HepG2 (cell line): ENCODE measurements around the gene TRIM42. TPM values are rescaled to one million over a fixed set of nuclear protein-coding genes. Genes with fewer than 3 reads are reported as not detected.

Experiments
- CBFB ChIP-seq: sonication (generic); formaldehyde crosslinking; IDR thresholded peaks from 2 replicates; pipeline ENCODE4 v1.4.0; 2020; ENCODE audit warnings: missing genetic modification reagents
- DMAP1 ChIP-seq: IDR thresholded peaks from 2 replicates; pipeline ENCODE4 v1.6.1; 2016
- HOXA5 ChIP-seq: sonication (generic); formaldehyde crosslinking; IDR thresholded peaks from 2 replicates; pipeline ENCODE4 v1.4.0; 2020; ENCODE audit warnings: missing genetic modification reagents
- HOXD1 ChIP-seq: sonication (generic); formaldehyde crosslinking; IDR thresholded peaks from 2 replicates; pipeline ENCODE4 v1.5.0; 2020; ENCODE audit warnings: missing genetic modification reagents
- JUND ChIP-seq: sonication (generic); formaldehyde crosslinking; IDR thresholded peaks from 2 replicates; pipeline ENCODE4 v1.8.0; 2022; ENCODE audit warnings: mild to moderate bottlenecking, missing genetic modification reagents
- MTF2 ChIP-seq: sonication (generic); formaldehyde crosslinking; IDR thresholded peaks from 2 replicates; pipeline ENCODE4 v1.5.0; 2020; ENCODE audit warnings: missing genetic modification reagents, borderline replicate concordance
- POLR2A ChIP-seq, 2 experiments: IDR thresholded peaks; 2 replicates each; pipeline ENCODE4 v1.6.1; 2011; ENCODE audit warnings: low read depth in 2 of 2, low read length in 2 of 2, mild to moderate bottlenecking in 1 of 2, moderate library complexity in 1 of 2; ENCODE audit not compliant: insufficient read depth in 1 of 2
- RAD51 ChIP-seq: fragments of 450-650 bp; IDR thresholded peaks from 2 replicates; pipeline ENCODE4 v1.6.1; 2016; ENCODE audit warnings: borderline replicate concordance
- SIN3B ChIP-seq: fragments of 150-350 bp; IDR thresholded peaks from 2 replicates; pipeline ENCODE4 v1.6.1; 2014; ENCODE audit warnings: low read length
- SOX5 ChIP-seq: IDR thresholded peaks from 2 replicates; pipeline ENCODE4 v1.6.1; 2016; ENCODE audit warnings: borderline replicate concordance
- SP1 ChIP-seq, 2 experiments: fragments of 450-650 bp in 1 of 2; sonication (generic) in 1 of 2; formaldehyde crosslinking in 1 of 2; IDR thresholded peaks; 2 replicates each; pipeline versions ENCODE4 v1.4.0 to v1.6.1; 2016 to 2020; ENCODE audit warnings: missing genetic modification reagents in 1 of 2
- ZNF253 ChIP-seq: sonication (generic); formaldehyde crosslinking; IDR thresholded peaks from 2 replicates; pipeline ENCODE4 v1.8.0; 2022; ENCODE audit warnings: mild to moderate bottlenecking, missing genetic modification reagents, borderline replicate concordance
- ZNF670 ChIP-seq: sonication (generic); formaldehyde crosslinking; IDR thresholded peaks from 2 replicates; pipeline ENCODE4 v1.8.0; 2022; ENCODE audit warnings: mild to moderate bottlenecking, missing genetic modification reagents, borderline replicate concordance
- ZNF775 ChIP-seq: sonication (generic); formaldehyde crosslinking; IDR thresholded peaks from 2 replicates; pipeline ENCODE4 v1.4.0; 2020; ENCODE audit warnings: missing genetic modification reagents, mild to moderate bottlenecking, moderate library complexity, borderline replicate concordance
- polyA plus RNA-seq, 8 experiments: library from polyadenylated mRNA; depleted of rRNA in 3 of 8; stranded (reverse) in 7 of 8; unstranded in 1 of 8; fragments of >200 nt; fragmentation: Illumina TruSeq in 4 of 8; extraction: Trizol in 4 of 8; gene quantifications; 2 replicates each; pipeline versions ENCODE4 v1.2.1 to v1.2.3, GENCODE V29; 2011 to 2016; ENCODE audit warnings: low read depth in 4 of 8, missing spikeins in 1 of 8, mixed read lengths in 1 of 8; ENCODE audit not compliant: insufficient read depth in 1 of 8
- total RNA-seq, 5 experiments: library from RNA; depleted of rRNA; stranded (reverse); fragments of >200 nt; fragmentation: Illumina TruSeq; extraction: Trizol; gene quantifications; 2 replicates each; pipeline ENCODE4 v1.2.3, GENCODE V29; 2016; ENCODE audit warnings: low read depth in 1 of 5
- TF ChIP-seq, protein P1 (sequence below): sonication (generic); formaldehyde crosslinking; IDR thresholded peaks from 2 replicates; pipeline ENCODE4 v1.5.0; 2020; ENCODE audit warnings: mild to moderate bottlenecking, missing genetic modification reagents, borderline replicate concordance
- TF ChIP-seq, protein P2 (sequence below): sonication (generic); formaldehyde crosslinking; IDR thresholded peaks from 2 replicates; pipeline ENCODE4 v1.8.1; 2023; ENCODE audit warnings: mild to moderate bottlenecking, inconsistent platforms, moderate library complexity, missing genetic modification reagents, borderline replicate concordance
- TF ChIP-seq, protein P3 (sequence below), 2 experiments: fragments of 450-650 bp in 1 of 2; sonication (generic) in 1 of 2; formaldehyde crosslinking; IDR thresholded peaks; 2 replicates each; pipeline versions ENCODE4 v1.5.0 to v1.8.0; 2020 to 2022; ENCODE audit warnings: mild to moderate bottlenecking in 1 of 2, missing genetic modification reagents in 1 of 2
- TF ChIP-seq, protein P4 (sequence below): sonication (generic); formaldehyde crosslinking; IDR thresholded peaks from 2 replicates; pipeline ENCODE4 v1.4.0; 2020; ENCODE audit warnings: missing genetic modification reagents, borderline replicate concordance
- TF ChIP-seq, protein P5 (sequence below): sonication (generic); formaldehyde crosslinking; IDR thresholded peaks from 2 replicates; pipeline ENCODE4 v1.8.0; 2022; ENCODE audit warnings: mild to moderate bottlenecking, missing genetic modification reagents, borderline replicate concordance

Gene TRIM42
- total and polyA plus RNA-seq, 2 of the 13 experiments (the other 11 are each of a cell fraction or from before 2014, with no cell fraction given): not detected

DNA sequence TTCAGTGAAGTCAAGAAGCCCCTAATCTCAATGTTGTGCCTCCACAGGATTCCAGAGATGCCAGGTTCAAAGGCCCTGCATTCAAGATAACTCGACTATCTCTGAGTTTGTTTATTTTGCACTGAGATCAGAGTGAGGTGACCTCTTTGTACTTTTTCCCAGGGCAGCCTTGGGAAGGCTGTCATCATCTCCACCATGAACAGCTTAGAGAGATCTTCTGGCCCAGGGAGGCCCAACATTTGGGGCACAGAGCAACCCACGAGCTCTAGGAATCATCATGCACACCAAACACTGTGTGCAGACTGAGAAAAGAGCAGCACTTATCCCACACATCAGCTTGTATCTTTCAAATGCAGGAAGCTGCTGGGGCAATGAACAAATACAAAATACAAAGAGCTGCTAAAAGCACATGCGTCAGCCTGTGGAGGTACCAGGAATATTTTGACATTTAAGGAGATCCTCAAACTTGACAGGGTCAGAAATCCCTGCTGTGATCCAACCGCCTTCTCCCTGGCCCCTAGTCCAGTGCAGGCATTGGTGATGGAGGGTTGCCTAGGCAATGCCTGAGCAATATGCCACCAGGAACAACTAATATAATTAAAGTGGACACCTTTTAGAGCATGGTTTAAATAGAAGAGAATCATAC, 33.6 kb downstream of the TRIM42 start (continued):
- no peak for TF ChIP-seq SP1 (IDR thresholded peaks at IDR 0.05)
- no peak for TF ChIP-seq SP1 (CRISPR knock-in tag; IDR thresholded peaks at IDR 0.05)
- no peak for TF ChIP-seq HOXD1 (CRISPR knock-in tag)
- TF ChIP-seq RAD51: no peak
- TF ChIP-seq, protein P1, sequence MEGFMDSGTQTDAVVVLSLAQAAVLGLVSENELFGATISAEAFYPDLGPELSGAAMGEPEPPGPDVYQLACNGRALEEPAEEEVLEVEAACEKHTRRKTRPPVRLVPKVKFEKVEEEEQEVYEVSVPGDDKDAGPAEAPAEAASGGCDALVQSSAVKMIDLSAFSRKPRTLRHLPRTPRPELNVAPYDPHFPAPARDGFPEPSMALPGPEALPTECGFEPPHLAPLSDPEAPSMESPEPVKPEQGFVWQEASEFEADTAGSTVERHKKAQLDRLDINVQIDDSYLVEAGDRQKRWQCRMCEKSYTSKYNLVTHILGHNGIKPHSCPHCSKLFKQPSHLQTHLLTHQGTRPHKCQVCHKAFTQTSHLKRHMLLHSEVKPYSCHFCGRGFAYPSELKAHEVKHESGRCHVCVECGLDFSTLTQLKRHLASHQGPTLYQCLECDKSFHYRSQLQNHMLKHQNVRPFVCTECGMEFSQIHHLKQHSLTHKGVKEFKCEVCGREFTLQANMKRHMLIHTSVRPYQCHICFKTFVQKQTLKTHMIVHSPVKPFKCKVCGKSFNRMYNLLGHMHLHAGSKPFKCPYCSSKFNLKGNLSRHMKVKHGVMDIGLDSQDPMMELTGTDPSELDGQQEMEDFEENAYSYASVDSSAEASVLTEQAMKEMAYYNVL (CRISPR knock-in tag): peak; percentile 59; the same call in 1 of the 2 replicates
- TF ChIP-seq, protein P2, sequence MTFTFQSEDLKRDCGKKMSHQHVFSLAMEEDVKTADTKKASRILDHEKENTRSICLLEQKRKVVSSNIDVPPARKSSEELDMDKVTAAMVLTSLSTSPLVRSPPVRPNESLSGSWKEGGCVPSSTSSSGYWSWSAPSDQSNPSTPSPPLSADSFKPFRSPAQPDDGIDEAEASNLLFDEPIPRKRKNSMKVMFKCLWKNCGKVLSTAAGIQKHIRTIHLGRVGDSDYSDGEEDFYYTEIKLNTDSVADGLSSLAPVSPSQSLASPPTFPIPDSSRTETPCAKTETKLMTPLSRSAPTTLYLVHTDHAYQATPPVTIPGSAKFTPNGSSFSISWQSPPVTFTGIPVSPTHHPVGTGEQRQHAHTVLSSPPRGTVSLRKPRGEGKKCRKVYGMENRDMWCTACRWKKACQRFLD (CRISPR knock-in tag): no peak
- peak; percentile 38; the same call in 1 of the 2 replicates for TF ChIP-seq JUND (CRISPR knock-in tag)
- 0 out of 2 replicates have a peak, but pooled peaks have one; percentile 23 for TF ChIP-seq DMAP1 (CRISPR knock-in tag)
- no peak for TF ChIP-seq SIN3B
- TF ChIP-seq MTF2 (CRISPR knock-in tag): no peak
- TF ChIP-seq, protein P3, sequence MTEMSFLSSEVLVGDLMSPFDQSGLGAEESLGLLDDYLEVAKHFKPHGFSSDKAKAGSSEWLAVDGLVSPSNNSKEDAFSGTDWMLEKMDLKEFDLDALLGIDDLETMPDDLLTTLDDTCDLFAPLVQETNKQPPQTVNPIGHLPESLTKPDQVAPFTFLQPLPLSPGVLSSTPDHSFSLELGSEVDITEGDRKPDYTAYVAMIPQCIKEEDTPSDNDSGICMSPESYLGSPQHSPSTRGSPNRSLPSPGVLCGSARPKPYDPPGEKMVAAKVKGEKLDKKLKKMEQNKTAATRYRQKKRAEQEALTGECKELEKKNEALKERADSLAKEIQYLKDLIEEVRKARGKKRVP (CRISPR knock-in tag; IDR thresholded peaks at IDR 0.05): peak in 1 of 2 experiments; percentile 39; a peak in 1 of 4 replicates
- TF ChIP-seq SOX5 (CRISPR knock-in tag): peak; percentile 71; the same call in 1 of the 2 replicates
- TF ChIP-seq, protein P4, sequence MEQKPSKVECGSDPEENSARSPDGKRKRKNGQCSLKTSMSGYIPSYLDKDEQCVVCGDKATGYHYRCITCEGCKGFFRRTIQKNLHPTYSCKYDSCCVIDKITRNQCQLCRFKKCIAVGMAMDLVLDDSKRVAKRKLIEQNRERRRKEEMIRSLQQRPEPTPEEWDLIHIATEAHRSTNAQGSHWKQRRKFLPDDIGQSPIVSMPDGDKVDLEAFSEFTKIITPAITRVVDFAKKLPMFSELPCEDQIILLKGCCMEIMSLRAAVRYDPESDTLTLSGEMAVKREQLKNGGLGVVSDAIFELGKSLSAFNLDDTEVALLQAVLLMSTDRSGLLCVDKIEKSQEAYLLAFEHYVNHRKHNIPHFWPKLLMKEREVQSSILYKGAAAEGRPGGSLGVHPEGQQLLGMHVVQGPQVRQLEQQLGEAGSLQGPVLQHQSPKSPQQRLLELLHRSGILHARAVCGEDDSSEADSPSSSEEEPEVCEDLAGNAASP (CRISPR knock-in tag): peak; percentile 75; the same call in 1 of the 2 replicates
- TF ChIP-seq, protein P5, sequence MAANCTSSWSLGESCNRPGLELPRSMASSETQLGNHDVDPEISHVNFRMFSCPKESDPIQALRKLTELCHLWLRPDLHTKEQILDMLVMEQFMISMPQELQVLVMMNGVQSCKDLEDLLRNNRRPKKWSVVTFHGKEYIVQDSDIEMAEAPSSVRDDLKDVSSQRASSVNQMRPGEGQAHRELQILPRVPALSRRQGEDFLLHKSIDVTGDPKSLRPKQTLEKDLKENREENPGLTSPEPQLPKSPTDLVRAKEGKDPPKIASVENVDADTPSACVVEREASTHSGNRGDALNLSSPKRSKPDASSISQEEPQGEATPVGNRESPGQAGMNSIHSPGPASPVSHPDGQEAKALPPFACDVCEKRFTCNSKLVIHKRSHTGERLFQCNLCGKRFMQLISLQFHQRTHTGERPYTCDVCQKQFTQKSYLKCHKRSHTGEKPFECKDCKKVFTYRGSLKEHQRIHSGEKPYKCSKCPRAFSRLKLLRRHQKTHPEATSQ (CRISPR knock-in tag): peak; percentile 66; the same call in 1 of the 2 replicates
- peak; percentile 57; the same call in 1 of the 2 replicates for TF ChIP-seq HOXA5 (CRISPR knock-in tag)
- peak; percentile 64; the same call in 1 of the 2 replicates for TF ChIP-seq CBFB (CRISPR knock-in tag)
- TF ChIP-seq ZNF670 (CRISPR knock-in tag): no peak
- TF ChIP-seq ZNF253: no peak
- no peak for TF ChIP-seq ZNF775
- TF ChIP-seq POLR2A (IDR thresholded peaks at IDR 0.05; ENCODE audit: insufficient read depth in 1 of 2, low read depth in 2 of 2, low read length in 2 of 2): no peak
